ENCODE measurements around the gene USB1. TPM values are rescaled to one million over a fixed set of nuclear protein-coding genes. Genes with fewer than 3 reads are reported as not detected.

Gene USB1
- total RNA-seq, 4 donors from 2014 or later: 31.4 to 79.0 (median 60.0) TPM

- H3K27me3 ChIP-seq: no peaks in the 10 kb centered on the region
- no peaks in the 10 kb centered on the region for H3K9me3 ChIP-seq
- H3K36me3 ChIP-seq: peaks cover 3 to 17% of the 10 kb centered on the region in 2 donors
- intact Hi-C loops (cut with DNase I): loop anchor here (5.0 kb wide), 1 partner anchor 33 kb away; no protein-coding TSS in a partner anchor
- H3K4me1 ChIP-seq: peaks cover 63 to 67% of the 10 kb centered on the region in 2 donors
- 62 to 74% methylated on average over 11 of the region's 11 CpGs for WGBS, 2 donors
- no peak overlapping the region for H3K4me3 ChIP-seq (replicated peaks in 1 of 3)
- TF ChIP-seq POLR2A (IDR thresholded peaks at IDR 0.05): no peak
- no peak for TF ChIP-seq CTCF (IDR thresholded peaks at IDR 0.05)
- DNase-seq: peak in 1 of 2 donors; percentile 30
- H3K27ac ChIP-seq: peak overlapping the region; percentile 76 to 89 (median 88)
Observed at GRCh38 chr16:58034774-58035173, 33.6 kb downstream of the USB1 start.

GRCh38 chr16:58035356-58036170, 34.4 kb downstream of the USB1 start:
- Histone ChIP-seq H3K27ac (peak overlapping the region; percentile 33 to 76 (median 38)), H3K4me3 (replicated peaks in 1 of 3) (no peak overlapping the region), H3K27me3 (no peaks in the 10 kb centered on the region), H3K9me3 (no peaks in the 10 kb centered on the region), H3K4me1 (peaks cover 55 to 59% of the 10 kb centered on the region in 2 donors), H3K36me3 (peaks cover 10 to 24% of the 10 kb centered on the region in 2 donors)
- DNase-seq: peak; percentile 56 to 59
- TF ChIP-seq POLR2A (IDR thresholded peaks at IDR 0.05): no peak
- no peak for TF ChIP-seq CTCF (IDR thresholded peaks at IDR 0.05)
- 69 to 100% methylated on average over 3 to 10 of the region's 14 CpGs for WGBS, 2 donors
- intact Hi-C loops (cut with DNase I): no loop called here

GRCh38 chr16:58036943-58037342, 35.7 kb downstream of the USB1 start:
- Histone ChIP-seq H3K27ac (peak overlapping the region in 2 of 3 donors; percentile 33 to 76), H3K27me3 (no peaks in the 10 kb centered on the region), H3K4me1 (peaks cover 42 to 45% of the 10 kb centered on the region in 2 donors), H3K9me3 (no peaks in the 10 kb centered on the region), H3K4me3 (replicated peaks in 1 of 3) (no peak overlapping the region), H3K36me3 (peaks cover 23 to 38% of the 10 kb centered on the region in 2 donors)
- TF ChIP-seq CTCF (IDR thresholded peaks at IDR 0.05) (no peak), POLR2A (IDR thresholded peaks at IDR 0.05) (no peak)
- 86 to 97% methylated on average over 6 of the region's 6 CpGs for WGBS, 2 donors
- intact Hi-C loops (cut with DNase I): no loop called here
- no peak for DNase-seq

GRCh38 chr16:58037365-58038057, 36.3 kb downstream of the USB1 start:
- peaks cover 23 to 44% of the 10 kb centered on the region in 2 donors for H3K36me3 ChIP-seq
- WGBS, 2 donors: 93 to 94% methylated on average over 12 to 15 of the region's 16 CpGs
- TF ChIP-seq POLR2A (IDR thresholded peaks at IDR 0.05): no peak
- TF ChIP-seq CTCF (IDR thresholded peaks at IDR 0.05): no peak
- intact Hi-C loops (cut with DNase I): no loop called here
- H3K27ac ChIP-seq: peak overlapping the region in 1 of 3 donors; percentile 33
- no peak for DNase-seq
- peaks cover 37 to 39% of the 10 kb centered on the region in 2 donors for H3K4me1 ChIP-seq
- no peaks in the 10 kb centered on the region for H3K9me3 ChIP-seq
- H3K27me3 ChIP-seq: no peaks in the 10 kb centered on the region
- H3K4me3 ChIP-seq (replicated peaks in 1 of 3): no peak overlapping the region

All from thyroid gland (tissue), 4 donors.